Caco-2 (cell line): ENCODE results near the gene GPATCH2. TPM values are rescaled to one million over a fixed set of nuclear protein-coding genes. Genes with fewer than 3 reads are reported as not detected.
"Not testable (repeated sequence)": the region's sequence is repeated elsewhere in the genome, so short reads cannot be mapped to it uniquely, and the experiment has no call there.

Experiments used
- BruUV-seq: library from RNA; stranded (reverse); fragments of 400-500 nt; replicated peaks from 2 replicates; lab custom pipeline; 2021; lab: Mats Ljungman, UMichigan
- CTCF ChIA-PET: fragments of 300-600 bp; sonication (Branson Sonifier 250); formaldehyde crosslinking; loops from one replicate; lab custom pipeline; 2022; ENCODE audit warnings: antibody characterized with exemption; lab: Charles Lee
- POLR2A ChIA-PET: fragments of 300-600 bp; sonication (Branson Sonifier 250); formaldehyde crosslinking; loops from one replicate; lab custom pipeline; 2022; ENCODE audit warnings: antibody characterized with exemption; lab: Charles Lee
- DNase-seq, 2 experiments: peaks; one replicate each; pipeline versions ENCODE4 v3.0.0 to v3.0.0-alpha.2; 2020 to 2022
- H3K27me3 ChIP-seq: replicated peaks from 2 replicates; pipeline ENCODE4 v1.6.0; 2011; ENCODE audit warnings: low read length; ENCODE audit not compliant: control insufficient read depth, insufficient read depth
- H3K36me3 ChIP-seq: 2 replicates; pipeline ENCODE4 v1.5.1; 2011; ENCODE audit warnings: low read length; ENCODE audit not compliant: control insufficient read depth, insufficient read depth
- H3K4me1 ChIP-seq: fragments of 250-450 bp; sonication (Bioruptor Pico); 2 replicates; pipeline ENCODE4 v1.5.1; 2020; ENCODE audit warnings: mild to moderate bottlenecking
- H3K4me3 ChIP-seq: 2 replicates; pipeline ENCODE4 v1.5.1; 2011; ENCODE audit warnings: low read depth, mild to moderate bottlenecking, control low read depth, low read length
- H3K9me3 ChIP-seq: fragments of 250-450 bp; sonication (Bioruptor Pico); 2 replicates; pipeline ENCODE4 v1.5.1; 2020; ENCODE audit warnings: mild to moderate bottlenecking, moderate library complexity
- H3K27ac Mint-ChIP-seq: one replicate; pipeline ENCODE4 v1.8.0; 2022; ENCODE audit warnings: mixed read lengths; ENCODE audit not compliant: unreplicated experiment
- H3K27me3 Mint-ChIP-seq: one replicate; pipeline ENCODE4 v1.8.0; 2022; ENCODE audit warnings: mixed read lengths; ENCODE audit not compliant: insufficient read depth, unreplicated experiment
- H3K36me3 Mint-ChIP-seq: one replicate; pipeline ENCODE4 v1.8.0; 2022; ENCODE audit warnings: mild to moderate bottlenecking, mixed read lengths; ENCODE audit not compliant: insufficient read depth, unreplicated experiment
- H3K4me1 Mint-ChIP-seq: one replicate; pipeline ENCODE4 v1.8.0; 2022; ENCODE audit warnings: low read depth, mixed read lengths; ENCODE audit not compliant: unreplicated experiment
- H3K4me3 Mint-ChIP-seq: one replicate; pipeline ENCODE4 v1.8.0; 2022; ENCODE audit warnings: mild to moderate bottlenecking, moderate library complexity, mixed read lengths; ENCODE audit not compliant: unreplicated experiment
- H3K9me3 Mint-ChIP-seq: one replicate; pipeline ENCODE4 v1.8.0; 2022; ENCODE audit warnings: mixed read lengths; ENCODE audit not compliant: unreplicated experiment
- intact Hi-C: fragments of 100-400 bp; cut with micrococcal nuclease; formaldehyde crosslinking; loops from one replicate; pipeline ENCODE4 v1.10.0; 2022; ENCODE audit not compliant: unreplicated experiment
- total RNA-seq: library from RNA; stranded (reverse); gene quantifications from 2 replicates; pipeline ENCODE4 v1.2.3, GENCODE V29; 2022
- TF ChIP-seq, protein P1 (sequence below), 2 experiments: fragments of 200-600 bp in 1 of 2; IDR thresholded peaks; 1 replicate in 1 of 2; 2 replicates in 1 of 2; pipeline versions ENCODE4 v1.5.1 to v1.8.0; 2011 to 2022; ENCODE audit warnings: antibody characterized with exemption in 1 of 2, control low read depth in 1 of 2, inconsistent platforms in 1 of 2, low read depth in 1 of 2, low read length in 1 of 2, mild to moderate bottlenecking in 1 of 2, moderate library complexity in 1 of 2; ENCODE audit not compliant: insufficient read depth in 1 of 2, severe bottlenecking in 1 of 2, unreplicated experiment in 1 of 2

Gene GPATCH2
- total RNA-seq, 1 experiment from 2014 or later = 13.2 TPM

DNA sequence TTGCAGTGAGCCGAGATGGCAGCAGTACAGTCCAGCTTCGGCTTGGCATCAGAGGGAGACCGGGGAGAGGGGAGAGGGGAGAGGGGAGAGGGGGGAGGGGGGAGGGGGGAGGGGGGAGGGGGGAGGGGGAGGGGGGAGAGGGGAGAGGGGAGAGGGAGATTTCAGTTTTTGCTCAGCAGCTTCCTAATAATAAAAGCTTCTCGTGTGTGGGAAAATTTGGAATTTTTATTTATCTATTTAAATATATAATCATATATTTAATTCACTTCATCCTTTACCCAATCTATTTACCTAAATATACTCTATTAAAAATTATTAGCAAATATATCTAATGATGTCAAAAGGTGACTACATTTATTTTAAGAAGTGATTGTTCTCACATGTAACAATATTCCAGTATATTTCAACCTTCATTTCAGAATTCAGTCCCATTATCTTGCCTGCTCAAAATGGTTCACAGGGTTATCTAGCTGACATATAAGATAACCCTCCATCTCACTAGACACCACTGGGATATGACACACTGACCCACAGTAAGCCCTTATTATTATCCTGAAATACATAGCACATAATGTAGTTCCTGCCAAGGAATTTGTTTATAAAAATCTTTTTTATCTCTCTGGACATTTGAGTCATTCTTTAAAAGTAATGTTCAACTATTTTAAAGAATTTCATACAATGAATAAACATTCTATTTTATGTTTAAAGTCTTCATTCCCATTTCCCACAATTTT is 105.9 kb downstream of the GPATCH2 start:
- no peak for DNase-seq
- Histone ChIP-seq H3K27me3 (no peaks in the 10 kb centered on the region), H3K36me3 (no peaks in the 10 kb centered on the region), H3K4me1 (no peaks in the 10 kb centered on the region), H3K9me3 (no peaks in the 10 kb centered on the region), H3K4me3 (no peak overlapping the region)
- Mint-ChIP-seq H3K27ac (no peak overlapping the region), H3K4me1 (no peaks in the 10 kb centered on the region), H3K27me3 (no peaks in the 10 kb centered on the region), H3K9me3 (peaks cover 8% of the 10 kb centered on the region), H3K36me3 (no peaks in the 10 kb centered on the region), H3K4me3 (no peak overlapping the region)
- intact Hi-C loops = no loop called here
- ChIA-PET POLR2A (no interaction called here), CTCF (no interaction called here)
- no TSS peak for BruUV-seq
- TF ChIP-seq, protein P1, sequence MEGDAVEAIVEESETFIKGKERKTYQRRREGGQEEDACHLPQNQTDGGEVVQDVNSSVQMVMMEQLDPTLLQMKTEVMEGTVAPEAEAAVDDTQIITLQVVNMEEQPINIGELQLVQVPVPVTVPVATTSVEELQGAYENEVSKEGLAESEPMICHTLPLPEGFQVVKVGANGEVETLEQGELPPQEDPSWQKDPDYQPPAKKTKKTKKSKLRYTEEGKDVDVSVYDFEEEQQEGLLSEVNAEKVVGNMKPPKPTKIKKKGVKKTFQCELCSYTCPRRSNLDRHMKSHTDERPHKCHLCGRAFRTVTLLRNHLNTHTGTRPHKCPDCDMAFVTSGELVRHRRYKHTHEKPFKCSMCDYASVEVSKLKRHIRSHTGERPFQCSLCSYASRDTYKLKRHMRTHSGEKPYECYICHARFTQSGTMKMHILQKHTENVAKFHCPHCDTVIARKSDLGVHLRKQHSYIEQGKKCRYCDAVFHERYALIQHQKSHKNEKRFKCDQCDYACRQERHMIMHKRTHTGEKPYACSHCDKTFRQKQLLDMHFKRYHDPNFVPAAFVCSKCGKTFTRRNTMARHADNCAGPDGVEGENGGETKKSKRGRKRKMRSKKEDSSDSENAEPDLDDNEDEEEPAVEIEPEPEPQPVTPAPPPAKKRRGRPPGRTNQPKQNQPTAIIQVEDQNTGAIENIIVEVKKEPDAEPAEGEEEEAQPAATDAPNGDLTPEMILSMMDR (IDR thresholded peaks at IDR 0.05; ENCODE audit: insufficient read depth in 1 of 2, low read depth in 1 of 2, low read length in 1 of 2, severe bottlenecking in 1 of 2, unreplicated experiment in 1 of 2) = no peak

DNA sequence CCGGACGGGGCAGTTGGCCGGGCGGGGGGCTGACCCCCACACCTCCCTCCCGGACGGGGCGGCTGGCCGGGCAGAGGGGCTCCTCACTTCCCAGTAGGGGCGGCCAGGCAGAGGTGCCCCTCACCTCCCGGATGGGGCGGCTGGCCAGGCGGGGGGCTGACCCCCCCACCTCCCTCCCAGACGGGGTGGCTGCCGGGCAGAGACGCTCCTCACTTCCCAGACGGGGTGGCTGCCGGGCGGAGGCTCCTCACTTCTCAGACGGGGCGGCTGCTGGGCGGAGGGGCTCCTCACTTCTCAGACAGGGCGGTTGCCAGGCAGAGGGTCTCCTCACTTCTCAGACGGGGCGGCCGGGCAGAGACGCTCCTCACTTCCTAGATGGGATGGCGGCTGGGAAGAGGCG is 107.0 kb downstream of the GPATCH2 start:
- intact Hi-C loops, H3K4me3 Mint-ChIP-seq, H3K27ac Mint-ChIP-seq, CTCF ChIA-PET, BruUV-seq, POLR2A ChIA-PET, DNase-seq, H3K4me1 Mint-ChIP-seq, H3K9me3 ChIP-seq, H3K4me3 ChIP-seq, H3K36me3 Mint-ChIP-seq, H3K27me3 Mint-ChIP-seq, H3K9me3 Mint-ChIP-seq, H3K27me3 ChIP-seq, H3K36me3 ChIP-seq, H3K4me1 ChIP-seq: not testable (repeated sequence)

DNA sequence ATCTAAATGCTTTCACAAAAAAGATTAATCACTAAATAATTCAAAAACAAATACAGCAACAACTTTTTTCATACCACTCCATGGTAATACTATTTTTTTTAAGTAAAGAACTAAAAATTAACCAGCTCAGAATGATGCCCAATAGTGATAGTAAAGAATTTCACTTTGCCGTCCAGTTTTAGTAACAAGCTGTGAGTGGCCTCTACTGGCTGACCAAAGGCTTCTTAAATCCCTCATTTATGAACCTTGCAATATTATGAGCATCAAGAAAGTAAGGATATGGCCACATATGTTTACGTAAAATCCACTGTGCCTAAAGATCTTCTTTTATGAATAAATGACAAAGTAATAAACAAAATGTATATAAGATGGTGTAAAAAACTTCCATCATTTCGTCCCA is 108.6 kb downstream of the GPATCH2 start:
- ChIA-PET CTCF (no interaction called here), POLR2A (no interaction called here)
- H3K4me3 Mint-ChIP-seq = no peak overlapping the region
- H3K27me3 Mint-ChIP-seq = no peaks in the 10 kb centered on the region
- H3K27me3 ChIP-seq = no peaks in the 10 kb centered on the region
- intact Hi-C loops = no loop called here
- no peaks in the 10 kb centered on the region for H3K36me3 ChIP-seq
- no peak overlapping the region for H3K4me3 ChIP-seq
- TF ChIP-seq, protein P1 (IDR thresholded peaks at IDR 0.05; ENCODE audit: insufficient read depth in 1 of 2, low read depth in 1 of 2, low read length in 1 of 2, severe bottlenecking in 1 of 2, unreplicated experiment in 1 of 2) = no peak
- no peaks in the 10 kb centered on the region for H3K9me3 Mint-ChIP-seq
- no peaks in the 10 kb centered on the region for H3K4me1 ChIP-seq
- no peaks in the 10 kb centered on the region for H3K4me1 Mint-ChIP-seq
- no TSS peak for BruUV-seq
- H3K9me3 ChIP-seq = no peaks in the 10 kb centered on the region
- H3K36me3 Mint-ChIP-seq = no peaks in the 10 kb centered on the region
- DNase-seq = no peak
- H3K27ac Mint-ChIP-seq = no peak overlapping the region
